Measurements from ENCODE around the gene RTEL1. TPM values are rescaled to one million over a fixed set of nuclear protein-coding genes. Genes with fewer than 3 reads are reported as not detected.

The RTEL1 gene
- total and polyA plus RNA-seq, 9 of the 15 experiments (the other 6 are each of a cell fraction or from before 2014, with no cell fraction given) = 0.36 to 61.0 (median 17.9) TPM

DNA sequence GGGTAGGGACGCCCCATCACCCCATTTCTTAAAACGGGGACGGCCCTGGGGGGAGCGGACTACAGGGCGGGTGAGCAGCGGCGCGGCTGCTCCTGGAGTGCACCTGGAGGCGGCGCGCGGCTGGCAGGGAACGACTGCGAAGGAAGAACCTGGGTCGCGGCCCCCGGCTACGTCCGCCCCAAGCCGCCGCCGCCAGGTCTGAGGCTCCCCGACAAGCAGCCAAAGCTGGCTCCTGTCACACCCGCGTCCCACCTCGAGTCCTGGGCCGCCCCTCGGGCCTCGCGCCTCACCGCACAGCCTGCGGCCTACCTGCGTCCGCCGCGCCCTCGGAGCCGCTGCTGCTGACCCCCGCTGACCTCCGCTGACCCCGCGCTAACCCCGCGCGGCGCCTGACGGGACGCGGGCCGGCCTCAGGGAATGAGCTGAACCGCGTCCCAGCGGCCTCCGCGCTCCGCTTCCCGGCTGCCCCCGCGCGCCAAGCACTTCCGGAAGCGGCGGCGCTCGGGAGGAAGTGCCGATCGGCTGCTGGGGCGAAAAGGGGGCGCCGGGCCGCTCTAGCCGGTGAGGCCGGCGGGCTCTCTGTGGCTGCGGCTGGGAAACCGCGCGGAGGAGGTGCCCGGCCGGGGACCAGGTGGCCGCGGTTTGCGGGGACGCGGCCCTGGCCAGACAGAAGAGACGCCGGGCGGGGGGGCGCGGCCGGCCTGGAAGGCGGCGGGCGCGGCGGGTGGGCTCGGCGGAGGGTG lies 49.6 kb downstream of the RTEL1 start, which contains the start of the genes ARFRP1 and ZGPAT:
ARFRP1 (minus strand) TSS at position 419 of the 743 bp plus-strand sequence. CDS start 885 bp downstream, outside the sequence.
ZGPAT (plus strand) TSS at position 482 of the 743 bp plus-strand sequence. CDS start 542 bp downstream, outside the sequence.
- peak within 1 kb of the TSS; percentile 99 for H3K4me2 ChIP-seq (ENCODE audit: insufficient read depth, low read length)
- H3K36me3 ChIP-seq (ENCODE audit: control insufficient read depth, insufficient read depth, low read length) = peaks cover 74% of the 10 kb centered on the region
- peak; percentile 92 for ATAC-seq
- ChIA-PET POLR2A (interaction anchor here (0.6 to 4.0 kb wide), 14 partner anchors 10 to 188 kb away, joined by 3 to 27 read pairs (median 5); partner anchors contain the start of genes RTEL1, SLC2A4RG and TPD52L2), CTCF (ENCODE audit: low intra/inter-chr PET ratio) (interaction anchor here (0.5 to 2.6 kb wide), 5 partner anchors 157 to 482 kb away, joined by 3 to 18 read pairs (median 6); partner anchors contain the start of genes PTK6 and TPD52L2)
- H3K27me3 ChIP-seq (ENCODE audit: control insufficient read depth in 2 of 2, insufficient read depth in 2 of 2, low read length in 2 of 2) = no peaks in the 10 kb centered on the region
- FAIRE-seq = peak; percentile 74
- peaks cover 13 to 58% of the 10 kb centered on the region in 2 experiments for H3K4me1 ChIP-seq (replicated peaks in 1 of 2; ENCODE audit: control insufficient read depth in 2 of 2, insufficient read depth in 2 of 2, low read length in 2 of 2)
- intact Hi-C loops (cut with micrococcal nuclease) (loop anchor here (2.0 to 10.0 kb wide), 5 partner anchors 77 to 250 kb away; partner anchors contain the start of genes PTK6, TPD52L2 and UCKL1), in situ Hi-C loops (cut with MboI) (loop anchor here (5.0 kb wide), 1 partner anchor 155 kb away; the partner anchor contains the start of gene ABHD16B)
- H3K9ac ChIP-seq (ENCODE audit: insufficient read depth in 1 of 2, low read depth in 2 of 2, low read length in 2 of 2) = peak within 1 kb of the TSS; percentile 90 to 95
- peak within 1 kb of the TSS; percentile 96 for H3K27ac ChIP-seq (ENCODE audit: extremely low read depth, low read depth, low read length)
- peak within 1 kb of the TSS; percentile 100 for H3K4me3 ChIP-seq
- peaks cover 67% of the 10 kb centered on the region for H3K79me2 ChIP-seq (ENCODE audit: control insufficient read depth, insufficient read depth, low read length)
- BruUV-seq (replicated peaks) = no TSS peak
- peak within 1 kb of the TSS; percentile 75 for H2AFZ ChIP-seq (ENCODE audit: low read depth, low read length)
- peaks cover 22% of the 10 kb centered on the region for H4K20me1 ChIP-seq (replicated peaks; ENCODE audit: control insufficient read depth, insufficient read depth, low read length)
- peak; percentile 83 to 95 (median 86) for DNase-seq (ENCODE audit: extremely low read depth in 1 of 4, low spot score in 3 of 4)
- H3K9me1 ChIP-seq (ENCODE audit: control insufficient read depth, insufficient read depth, low read length) = no peaks in the 10 kb centered on the region
- WGBS (ENCODE audit: insufficient coverage, low coverage, missing lambda C conversion rate) = 0% methylated on average over 70 of the region's 98 CpGs
- no peaks in the 10 kb centered on the region for H3K9me3 ChIP-seq (replicated peaks; ENCODE audit: control insufficient read depth, insufficient read depth, low read depth, low read length)
- TF ChIP-seq ZNF253 (CRISPR knock-in tag; conservative IDR thresholded peaks at IDR 0.05) (no peak), ZSCAN29 (IDR thresholded peaks at IDR 0.05) (0 out of 2 replicates have a peak, but pooled peaks have one; percentile 38), NFRKB (IDR thresholded peaks at IDR 0.05; ENCODE audit: low read depth) (no peak), EGR1 (conservative IDR thresholded peaks at IDR 0.05) (no peak; the same call in 1 of the 2 replicates), CXXC5 (CRISPR knock-in tag; IDR thresholded peaks at IDR 0.05) (peak; percentile 92), NRF1 (conservative IDR thresholded peaks at IDR 0.05 in 1 of 2, IDR thresholded peaks at IDR 0.05 in 1 of 2) (peak in 1 of 2 experiments; percentile 47; a peak in 2 of 4 replicates), ARID3A (IDR thresholded peaks at IDR 0.05; ENCODE audit: borderline replicate concordance, low read depth, low read length) (no peak), CTBP1 (IDR thresholded peaks at IDR 0.05; ENCODE audit: borderline replicate concordance) (peak; percentile 68; the same call in 1 of the 2 replicates), ZMIZ1 (IDR thresholded peaks at IDR 0.05; ENCODE audit: low read depth in 2 of 2, low read length in 2 of 2) (no peak)
- TF ChIP-seq, protein P1, sequence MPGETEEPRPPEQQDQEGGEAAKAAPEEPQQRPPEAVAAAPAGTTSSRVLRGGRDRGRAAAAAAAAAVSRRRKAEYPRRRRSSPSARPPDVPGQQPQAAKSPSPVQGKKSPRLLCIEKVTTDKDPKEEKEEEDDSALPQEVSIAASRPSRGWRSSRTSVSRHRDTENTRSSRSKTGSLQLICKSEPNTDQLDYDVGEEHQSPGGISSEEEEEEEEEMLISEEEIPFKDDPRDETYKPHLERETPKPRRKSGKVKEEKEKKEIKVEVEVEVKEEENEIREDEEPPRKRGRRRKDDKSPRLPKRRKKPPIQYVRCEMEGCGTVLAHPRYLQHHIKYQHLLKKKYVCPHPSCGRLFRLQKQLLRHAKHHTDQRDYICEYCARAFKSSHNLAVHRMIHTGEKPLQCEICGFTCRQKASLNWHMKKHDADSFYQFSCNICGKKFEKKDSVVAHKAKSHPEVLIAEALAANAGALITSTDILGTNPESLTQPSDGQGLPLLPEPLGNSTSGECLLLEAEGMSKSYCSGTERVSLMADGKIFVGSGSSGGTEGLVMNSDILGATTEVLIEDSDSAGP (CRISPR knock-in tag; IDR thresholded peaks at IDR 0.05) = no peak
- TF ChIP-seq, protein P2, sequence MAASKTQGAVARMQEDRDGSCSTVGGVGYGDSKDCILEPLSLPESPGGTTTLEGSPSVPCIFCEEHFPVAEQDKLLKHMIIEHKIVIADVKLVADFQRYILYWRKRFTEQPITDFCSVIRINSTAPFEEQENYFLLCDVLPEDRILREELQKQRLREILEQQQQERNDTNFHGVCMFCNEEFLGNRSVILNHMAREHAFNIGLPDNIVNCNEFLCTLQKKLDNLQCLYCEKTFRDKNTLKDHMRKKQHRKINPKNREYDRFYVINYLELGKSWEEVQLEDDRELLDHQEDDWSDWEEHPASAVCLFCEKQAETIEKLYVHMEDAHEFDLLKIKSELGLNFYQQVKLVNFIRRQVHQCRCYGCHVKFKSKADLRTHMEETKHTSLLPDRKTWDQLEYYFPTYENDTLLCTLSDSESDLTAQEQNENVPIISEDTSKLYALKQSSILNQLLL (CRISPR knock-in tag; IDR thresholded peaks at IDR 0.05; ENCODE audit: borderline replicate concordance) = no peak
